ENCODE measurements around the gene PDZD7.
A peak's percentile ranks its signal among the peaks of the same experiment; 100 is the strongest.
"Not testable (repeated sequence)": the region's sequence is repeated elsewhere in the genome, so short reads cannot be mapped to it uniquely, and the experiment has no call there.

PDZD7 gene

DNA sequence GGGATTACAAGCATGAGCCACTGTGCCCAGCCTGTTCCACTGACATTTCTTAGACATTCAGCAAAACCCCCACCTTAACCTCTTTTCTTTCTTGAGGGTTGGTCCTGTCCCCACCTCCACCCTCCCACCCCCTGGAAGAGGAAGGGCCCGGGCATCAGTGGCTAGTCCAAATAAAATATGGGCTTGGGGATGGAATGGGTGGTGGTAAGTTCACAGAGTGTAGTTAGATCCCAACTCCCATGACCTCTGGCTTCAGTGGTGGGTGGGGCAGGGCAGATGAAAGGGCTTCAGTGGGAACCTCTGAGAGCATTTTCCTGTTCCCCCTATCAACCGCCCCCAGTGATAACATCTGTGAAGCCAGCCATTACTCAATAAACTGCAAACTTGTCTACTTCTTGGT, 9.9 kb upstream of the PDZD7 start:
- no peak for DNase-seq (ENCODE audit: low read depth in 2 of 2)

DNA sequence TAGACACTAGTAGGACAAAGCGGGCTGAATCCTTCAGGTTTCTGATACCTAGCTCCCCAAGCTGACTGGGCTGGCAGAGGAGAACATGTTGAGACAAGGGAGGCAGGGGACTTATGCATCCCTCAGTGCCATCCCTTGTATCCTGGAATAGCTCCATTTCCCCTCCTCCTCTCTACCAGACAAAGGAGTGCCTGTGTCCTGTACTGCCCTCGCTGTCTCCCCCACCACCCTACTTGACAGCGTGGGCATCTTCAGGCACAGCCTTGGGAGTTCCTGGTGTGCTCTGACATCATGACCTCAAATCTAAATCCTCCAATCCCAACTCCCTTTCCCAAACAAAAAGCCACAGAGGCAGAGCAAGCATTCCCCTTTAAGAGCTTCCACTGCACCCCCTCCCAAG, 9.1 kb upstream of the PDZD7 start:
- no peak for DNase-seq (ENCODE audit: low read depth in 2 of 2)

DNA sequence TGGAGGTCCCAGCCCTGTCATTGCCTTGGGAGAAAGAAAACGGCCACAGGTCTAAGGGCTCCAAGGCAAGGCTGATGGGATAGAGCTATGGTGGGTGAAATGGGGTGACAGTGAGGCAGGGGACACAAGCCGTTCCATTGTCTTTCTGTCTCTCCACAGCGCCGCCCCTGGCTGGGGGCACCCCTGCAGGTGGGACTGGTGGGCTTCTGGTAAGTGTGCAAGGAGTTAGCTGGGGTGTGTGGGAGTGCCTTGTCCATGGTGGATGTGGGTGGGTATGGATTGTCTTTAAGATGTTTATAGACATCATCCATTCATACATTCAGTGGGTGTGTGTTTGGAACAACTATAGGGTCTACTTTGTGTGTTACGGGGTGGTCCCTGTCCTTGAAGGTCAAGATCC, 7.6 kb upstream of the PDZD7 start:
- no peak for DNase-seq (ENCODE audit: low read depth in 2 of 2)

DNA sequence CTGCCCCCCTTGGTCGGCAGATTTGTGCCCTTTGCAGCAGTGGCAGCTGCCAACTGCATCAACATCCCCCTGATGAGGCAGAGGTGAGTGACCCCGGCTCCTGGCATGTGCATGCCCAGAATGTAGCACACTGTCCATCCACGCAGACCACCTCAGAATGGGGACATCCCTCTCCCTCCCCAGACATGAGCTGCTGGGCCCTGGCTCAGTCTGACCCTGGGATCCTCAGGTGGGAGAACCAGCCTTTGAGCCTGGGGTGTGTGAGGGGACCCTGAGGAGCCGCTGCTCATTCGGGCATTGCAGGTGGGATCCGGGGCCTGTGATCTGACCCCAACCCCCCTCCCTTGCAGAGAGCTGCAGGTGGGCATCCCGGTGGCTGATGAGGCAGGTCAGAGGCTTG, 5.8 kb upstream of the PDZD7 start:
- no peak for DNase-seq (ENCODE audit: low read depth in 2 of 2)

DNA sequence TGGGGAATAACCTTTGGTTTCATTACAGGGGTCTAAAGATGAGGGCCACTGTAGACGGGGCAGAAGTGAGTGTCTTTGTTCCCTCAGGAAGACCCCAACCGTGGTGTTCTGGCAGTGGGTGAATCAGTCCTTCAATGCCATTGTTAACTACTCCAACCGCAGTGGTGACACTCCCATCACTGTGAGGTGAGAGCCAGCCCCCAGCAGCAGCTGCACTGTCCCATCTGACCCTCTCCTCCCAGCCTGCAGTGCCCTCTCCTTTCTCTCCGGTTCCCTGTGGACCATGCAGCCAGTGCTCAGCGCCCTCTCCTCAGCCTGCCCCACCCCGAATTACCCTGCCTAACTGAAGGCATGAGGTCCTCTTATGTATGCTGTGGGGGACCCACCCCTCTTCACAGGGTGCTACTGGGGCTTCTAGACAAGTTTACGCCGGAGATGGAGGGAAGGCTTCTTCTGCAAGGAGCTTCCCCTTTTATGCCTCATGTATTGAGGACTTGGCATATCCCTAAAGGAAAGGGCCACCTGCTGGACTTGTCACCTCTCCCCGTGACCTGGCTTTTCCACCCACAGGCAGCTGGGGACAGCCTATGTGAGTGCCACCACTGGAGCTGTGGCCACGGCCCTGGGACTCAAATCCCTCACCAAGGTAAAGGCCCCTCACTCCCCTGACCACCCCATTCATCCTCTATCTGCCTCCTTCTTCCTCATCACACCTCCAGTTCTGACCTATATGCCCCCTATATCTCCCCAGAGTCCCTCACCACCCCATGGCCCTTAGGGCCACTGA, 5.2 kb upstream of the PDZD7 start:
- no peak for DNase-seq (ENCODE audit: low read depth in 2 of 2)

DNA sequence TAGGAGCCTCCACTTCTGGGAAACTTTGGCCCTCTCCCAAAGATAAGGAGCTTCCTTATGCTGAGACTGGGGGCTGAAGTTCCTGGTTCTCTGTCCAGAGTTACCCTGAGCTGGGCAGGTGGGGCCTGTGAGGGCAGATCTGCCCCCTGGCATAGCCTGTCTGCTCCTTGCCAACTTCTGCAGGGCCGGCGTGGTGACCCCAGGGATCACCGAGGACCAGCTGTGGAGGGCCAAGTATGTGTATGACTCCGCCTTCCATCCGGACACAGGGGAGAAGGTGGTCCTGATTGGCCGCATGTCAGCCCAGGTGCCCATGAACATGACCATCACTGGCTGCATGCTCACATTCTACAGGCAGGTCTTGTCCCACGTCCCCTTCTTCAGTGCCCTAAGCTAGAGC, 4.4 kb upstream of the PDZD7 start:
- no peak for DNase-seq (ENCODE audit: low read depth in 2 of 2)

DNA sequence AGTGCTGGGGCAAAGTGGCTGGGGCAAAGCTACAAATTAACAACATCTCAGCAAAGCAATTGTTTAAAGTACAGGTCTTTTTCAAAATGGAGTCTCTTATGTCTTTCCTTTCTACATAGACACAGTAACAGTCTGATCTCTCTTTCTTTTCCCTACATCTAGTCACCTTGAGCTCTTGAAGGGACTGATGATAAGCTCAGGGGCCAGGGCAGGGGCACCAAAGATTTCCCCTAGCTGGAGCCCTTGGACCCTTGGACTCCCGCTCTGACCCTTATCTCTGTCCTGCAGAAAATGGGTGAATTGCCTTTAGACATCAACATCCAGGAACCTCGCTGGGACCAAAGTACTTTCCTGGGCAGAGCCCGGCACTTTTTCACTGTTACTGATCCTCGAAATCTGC, 3.5 kb upstream of the PDZD7 start:
- DNase-seq (ENCODE audit: low read depth in 2 of 2) = not testable (repeated sequence)

DNA sequence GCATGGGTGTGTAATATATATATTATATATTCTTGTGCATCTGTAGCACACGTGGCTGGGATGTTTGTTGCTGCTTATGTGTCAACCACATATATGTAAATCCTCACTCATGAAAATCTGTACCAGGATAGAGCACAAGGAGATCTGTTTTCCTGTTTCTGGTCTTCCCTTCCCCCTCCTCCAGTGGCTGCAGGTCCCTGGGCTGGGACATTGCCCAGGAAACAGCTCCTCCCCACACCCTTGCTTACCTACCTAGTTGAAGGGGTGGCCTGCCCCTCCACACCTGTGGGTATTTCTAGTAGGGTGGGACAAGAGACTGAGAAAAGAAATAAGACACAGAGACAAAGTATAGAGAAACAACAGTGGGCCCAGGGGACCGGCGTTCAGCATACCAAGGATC, 2.3 kb upstream of the PDZD7 start:
- DNase-seq (ENCODE audit: low read depth in 2 of 2) = no peak

DNA sequence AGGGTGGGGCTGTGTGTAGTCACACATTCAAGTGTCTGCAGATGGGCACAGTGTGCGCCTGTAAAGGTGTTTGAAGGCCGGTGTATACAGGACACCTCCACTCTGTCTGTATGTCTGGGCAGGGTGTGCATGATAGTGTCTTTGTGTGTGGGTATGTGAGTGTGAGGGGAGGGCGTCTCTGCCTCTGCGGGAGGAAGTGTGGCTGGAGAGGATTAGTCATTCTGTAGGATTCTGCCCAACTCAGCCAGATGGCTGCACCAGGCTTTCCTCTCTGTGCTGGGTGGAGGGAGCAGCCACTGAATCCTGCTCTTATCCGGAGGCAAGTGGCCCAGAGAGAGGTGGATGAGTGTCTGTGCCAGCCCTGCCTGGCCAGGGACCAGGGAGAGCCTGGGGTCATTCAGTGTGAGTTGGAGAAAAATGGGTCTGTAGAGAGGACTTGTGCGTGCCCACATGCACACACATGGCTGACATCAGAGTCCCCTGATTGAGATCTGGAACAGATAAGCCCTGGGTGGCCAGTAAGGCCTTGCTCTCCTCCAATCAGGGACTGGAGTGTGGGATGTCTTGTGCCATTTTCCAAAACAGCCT, 1.8 kb upstream of the PDZD7 start:
- DNase-seq (ENCODE audit: low read depth in 2 of 2) = peak; percentile 25 to 35

DNA sequence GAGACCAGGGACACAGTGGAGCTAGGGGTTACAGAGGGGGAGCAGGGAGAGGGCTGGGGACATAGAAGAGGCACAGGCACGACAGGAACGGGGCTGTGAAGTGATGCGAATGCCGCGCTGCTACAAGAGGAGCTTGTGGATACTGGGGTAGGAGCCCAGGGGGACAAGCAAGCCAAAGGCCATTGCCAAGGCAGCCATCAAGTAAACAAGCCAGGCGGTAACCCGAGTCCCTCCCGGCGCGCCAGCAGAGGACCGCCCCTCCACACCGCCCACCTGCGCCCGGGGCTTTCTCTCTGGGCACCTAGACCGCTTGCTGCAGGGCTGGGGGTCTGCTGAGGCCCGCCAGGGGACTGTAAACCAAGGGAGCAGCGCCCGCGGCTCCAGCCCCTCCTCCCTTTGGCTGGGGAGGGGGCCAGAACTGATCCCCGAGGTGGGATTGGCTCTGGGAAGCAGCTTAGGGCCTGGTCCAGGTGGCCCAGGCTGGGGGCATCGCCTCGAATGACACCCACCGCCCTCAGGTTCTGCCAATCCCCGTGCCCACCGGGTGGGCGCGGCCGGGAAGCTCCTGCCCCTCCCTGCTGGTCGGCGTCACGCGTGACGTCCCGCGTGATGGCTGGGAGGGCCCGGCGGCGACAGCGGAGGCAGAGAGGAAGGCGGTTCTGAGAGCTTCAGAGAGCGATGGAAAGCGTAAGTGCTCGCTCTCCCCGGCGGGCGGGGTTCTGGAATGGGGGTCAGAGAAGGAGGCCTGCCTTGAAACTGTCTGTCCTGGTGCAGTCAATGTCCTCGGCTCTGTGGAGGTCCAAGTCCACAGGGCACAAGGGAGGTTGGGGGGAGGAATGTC, 1.1 kb upstream of the PDZD7 start:
- peak; percentile 52 to 67 for DNase-seq (ENCODE audit: low read depth in 2 of 2)

DNA sequence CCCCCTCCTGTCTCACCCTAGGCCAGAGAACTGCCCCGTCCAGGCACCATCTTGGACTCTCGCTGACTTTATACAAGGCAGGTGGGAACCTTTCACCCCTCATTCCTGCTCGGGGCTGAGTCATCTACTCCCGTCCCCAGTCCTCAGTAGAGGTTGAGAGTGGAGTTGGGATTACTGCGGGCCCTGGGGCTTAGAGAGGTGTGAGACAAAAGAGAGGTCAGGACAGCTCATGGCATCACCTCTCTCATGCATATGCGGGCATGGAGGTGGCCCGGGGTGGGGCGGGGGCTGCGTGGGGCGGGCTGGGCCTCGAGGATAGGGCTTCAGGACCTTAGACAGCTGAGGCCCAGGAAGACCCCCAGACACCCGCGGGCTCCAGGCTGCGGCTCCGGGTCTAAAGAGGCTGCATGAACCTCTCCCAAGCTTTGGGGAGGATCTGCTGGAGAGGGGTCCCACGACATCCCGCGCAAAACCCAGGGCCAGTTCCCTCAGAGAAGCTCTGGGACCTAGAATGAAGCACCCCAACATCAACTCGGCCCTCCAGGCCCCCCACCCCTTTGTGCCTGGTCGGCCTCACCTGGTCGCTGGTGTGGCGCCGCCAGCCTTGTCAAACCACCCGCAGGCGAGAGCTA, 317 bp downstream of the PDZD7 start:
- DNase-seq (ENCODE audit: low read depth in 2 of 2) = no peak

DNA sequence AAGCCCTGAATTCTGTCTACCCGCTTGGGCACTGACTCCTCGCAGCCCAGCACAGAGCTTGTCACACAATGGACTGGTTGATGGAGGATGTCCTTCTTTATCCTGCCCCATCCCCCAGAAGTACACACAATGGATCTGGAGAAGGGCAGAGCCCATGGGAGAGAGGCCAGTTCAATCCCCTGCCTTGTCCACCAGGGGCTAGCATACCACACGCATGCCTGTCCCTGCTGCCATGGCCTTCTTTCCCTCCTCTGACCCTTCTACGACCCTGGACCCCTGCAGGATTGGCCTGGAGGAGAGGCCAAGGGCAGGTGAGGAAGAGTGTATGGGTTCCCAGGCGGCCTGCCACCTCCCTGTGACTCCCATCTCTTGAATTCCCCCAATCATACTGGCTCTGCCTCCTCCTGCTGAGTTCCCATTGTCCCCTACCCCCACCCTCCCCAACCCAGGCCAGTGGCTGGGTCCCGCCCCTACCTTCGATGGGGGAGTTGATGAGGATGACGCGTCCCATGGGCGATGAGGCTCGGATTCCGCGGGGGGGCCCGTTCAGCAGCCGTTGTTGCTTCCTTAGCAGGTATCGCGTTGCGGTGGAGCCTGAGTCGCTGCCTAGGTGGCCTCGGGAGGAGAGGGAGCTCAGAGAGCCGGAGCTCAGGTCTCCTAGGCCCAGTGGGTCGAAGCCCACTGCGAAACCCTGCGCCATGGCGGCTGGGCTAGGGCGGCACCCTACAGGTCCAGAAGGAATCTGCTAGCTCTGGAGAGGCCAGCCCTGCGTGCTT, 1.2 kb downstream of the PDZD7 start:
- DNase-seq (ENCODE audit: low read depth in 2 of 2) = no peak

DNA sequence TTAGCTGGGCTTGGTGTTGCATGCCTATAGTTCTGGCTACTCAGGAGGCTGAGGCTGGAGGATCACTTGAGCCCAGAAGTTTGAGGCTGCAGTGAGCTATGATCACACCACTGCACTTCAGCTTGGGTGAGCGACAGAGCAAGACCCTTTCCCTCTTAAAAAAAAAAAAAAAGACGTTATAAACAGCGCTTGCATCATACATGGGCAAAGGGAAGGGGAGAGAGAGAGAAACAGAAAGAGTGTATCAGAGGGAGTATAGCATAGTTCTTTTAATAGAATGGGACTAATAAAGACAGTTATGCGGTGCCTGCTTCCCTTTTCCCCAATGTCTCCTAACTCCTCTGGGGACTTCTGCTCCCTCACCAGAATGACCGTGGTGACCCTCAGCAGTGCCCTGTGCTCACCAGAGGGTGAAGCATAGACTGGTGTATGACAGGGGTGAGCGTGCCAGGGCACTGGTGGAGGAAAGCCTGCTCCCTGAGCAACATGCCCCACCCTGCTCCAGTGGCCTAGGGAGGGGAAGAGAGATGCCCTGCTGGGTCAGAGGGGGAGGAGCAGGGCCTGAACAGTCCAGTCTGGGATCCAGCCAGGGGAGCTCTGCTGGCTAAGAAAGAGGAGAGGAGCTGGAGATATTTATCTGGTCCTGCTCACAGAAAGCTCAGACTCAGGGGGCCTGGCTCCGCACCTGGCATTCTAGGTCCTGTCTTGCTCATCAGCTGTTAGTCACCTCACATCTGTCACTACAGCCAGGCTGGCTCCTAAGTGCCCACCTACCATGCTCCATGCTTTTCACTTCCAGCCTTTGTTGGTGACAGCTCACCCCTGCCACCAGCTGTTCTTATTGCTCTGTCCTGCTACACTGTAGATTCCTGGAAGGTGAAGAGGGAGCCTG, 2.2 kb downstream of the PDZD7 start:
- no peak for DNase-seq (ENCODE audit: low read depth in 2 of 2)

DNA sequence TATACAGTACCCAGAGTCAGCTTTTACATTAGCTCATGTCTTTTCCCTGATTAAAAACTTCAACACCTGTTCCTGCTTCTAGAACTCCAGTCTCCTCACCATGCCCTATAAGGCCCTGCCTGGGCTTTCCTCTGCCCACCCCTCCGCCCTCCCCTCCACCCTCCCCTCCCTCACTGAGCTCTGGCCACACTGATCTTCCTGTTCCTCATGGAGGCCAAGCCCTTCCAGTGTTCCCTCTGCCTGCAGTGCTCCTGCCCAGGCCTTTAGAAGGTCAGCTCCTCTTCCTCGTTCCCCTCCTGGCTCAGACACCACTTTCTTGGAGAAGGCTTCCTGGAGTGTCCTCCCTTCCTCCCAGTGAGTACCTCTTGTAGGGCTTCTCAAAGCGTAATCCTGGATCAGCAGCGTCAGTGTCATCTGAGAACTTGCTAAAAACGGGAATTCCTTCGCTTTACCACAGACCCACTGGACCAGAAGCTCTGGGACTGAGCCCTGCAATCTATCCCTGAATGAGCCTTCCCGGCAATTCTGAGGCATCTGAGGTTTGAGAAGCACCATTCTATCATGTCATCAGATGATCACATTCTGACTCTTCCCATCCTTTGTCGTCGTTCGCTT, 3.7 kb downstream of the PDZD7 start:
- DNase-seq (ENCODE audit: low read depth in 2 of 2) = no peak

DNA sequence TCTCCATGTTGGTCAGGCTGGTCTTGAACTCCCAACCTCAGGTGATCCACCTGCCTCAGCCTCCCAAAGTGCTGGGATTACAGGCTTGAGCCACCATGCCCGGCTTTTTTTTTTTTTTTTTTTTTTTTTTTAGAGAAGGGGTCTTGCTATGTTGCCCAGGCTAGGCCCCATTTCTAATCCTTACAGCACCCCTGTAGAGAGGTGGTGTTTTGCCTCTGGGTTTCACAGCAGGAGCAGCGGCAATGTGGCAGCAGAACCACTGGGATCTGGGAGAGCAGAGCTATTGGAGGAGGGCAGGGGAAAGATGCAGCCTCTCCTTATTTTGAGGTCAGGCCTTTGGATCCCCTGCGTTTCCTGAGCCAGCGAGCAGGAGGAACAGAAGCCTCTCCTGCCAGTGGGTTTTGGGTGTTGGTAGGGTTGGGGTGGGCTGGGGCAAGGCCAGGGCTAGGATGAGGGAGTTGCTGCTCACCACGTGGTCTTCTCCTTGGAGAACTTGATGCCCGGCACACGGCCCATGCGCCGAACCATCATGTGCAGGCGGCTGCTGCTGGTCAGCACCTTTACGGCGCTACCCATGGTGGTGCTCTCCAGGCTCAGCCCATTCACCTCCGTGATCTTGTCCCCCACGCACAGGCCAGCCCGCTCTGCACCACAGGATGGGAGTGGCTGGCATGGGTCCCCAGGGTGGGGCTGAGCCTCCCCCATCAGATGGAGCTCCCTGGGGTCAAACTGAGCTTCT, 7.8 kb downstream of the PDZD7 start:
- no peak for DNase-seq (ENCODE audit: low read depth in 2 of 2)

DNA sequence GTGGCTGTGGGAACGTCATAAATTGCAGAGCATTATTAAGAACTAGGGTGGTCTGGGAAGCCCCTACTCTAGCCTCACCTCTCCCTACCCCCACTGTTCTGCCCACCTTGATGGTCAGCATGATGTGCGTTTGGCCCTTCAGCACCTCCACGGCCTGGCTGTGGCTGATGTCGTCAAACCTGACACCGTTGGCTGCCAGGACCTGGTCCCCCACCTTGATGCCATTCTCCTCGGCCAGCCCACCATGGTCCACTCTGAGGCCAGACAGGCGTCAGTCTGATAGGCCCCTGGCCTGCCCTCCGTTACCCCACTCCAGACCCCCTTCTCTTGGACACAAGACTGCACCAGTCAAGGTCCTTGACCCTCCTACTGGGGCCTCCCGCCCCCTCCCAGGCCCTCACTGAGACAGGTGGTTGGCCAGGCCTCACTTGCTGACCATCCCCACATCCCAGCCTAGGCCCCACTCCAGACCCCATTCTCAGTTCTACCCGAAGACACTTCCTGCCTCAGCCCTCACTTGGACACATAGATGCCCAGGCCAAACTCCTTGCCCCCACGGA, 9.2 kb downstream of the PDZD7 start:
- DNase-seq (ENCODE audit: low read depth in 2 of 2) = no peak

DNA sequence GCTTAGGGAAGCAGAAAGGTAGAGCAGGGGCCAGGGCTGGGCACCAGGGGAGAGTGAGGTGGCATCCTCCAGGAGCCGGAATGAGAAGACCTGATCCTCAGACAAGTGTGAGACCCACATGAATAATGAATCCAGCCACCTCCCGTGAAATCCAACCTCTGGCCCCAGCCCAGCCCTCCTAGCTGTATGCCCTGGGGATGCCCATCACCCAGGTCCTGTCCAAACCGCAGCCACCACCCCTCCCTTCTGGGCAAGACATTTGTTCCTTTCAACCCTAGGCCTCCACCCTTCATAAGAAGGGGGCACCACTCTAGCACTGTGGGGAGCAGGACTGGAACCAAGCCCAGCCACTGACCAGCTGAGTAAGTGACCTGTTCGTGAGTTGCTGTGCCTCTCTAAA, 9.7 kb downstream of the PDZD7 start:
- no peak for DNase-seq (ENCODE audit: low read depth in 2 of 2)

DNA sequence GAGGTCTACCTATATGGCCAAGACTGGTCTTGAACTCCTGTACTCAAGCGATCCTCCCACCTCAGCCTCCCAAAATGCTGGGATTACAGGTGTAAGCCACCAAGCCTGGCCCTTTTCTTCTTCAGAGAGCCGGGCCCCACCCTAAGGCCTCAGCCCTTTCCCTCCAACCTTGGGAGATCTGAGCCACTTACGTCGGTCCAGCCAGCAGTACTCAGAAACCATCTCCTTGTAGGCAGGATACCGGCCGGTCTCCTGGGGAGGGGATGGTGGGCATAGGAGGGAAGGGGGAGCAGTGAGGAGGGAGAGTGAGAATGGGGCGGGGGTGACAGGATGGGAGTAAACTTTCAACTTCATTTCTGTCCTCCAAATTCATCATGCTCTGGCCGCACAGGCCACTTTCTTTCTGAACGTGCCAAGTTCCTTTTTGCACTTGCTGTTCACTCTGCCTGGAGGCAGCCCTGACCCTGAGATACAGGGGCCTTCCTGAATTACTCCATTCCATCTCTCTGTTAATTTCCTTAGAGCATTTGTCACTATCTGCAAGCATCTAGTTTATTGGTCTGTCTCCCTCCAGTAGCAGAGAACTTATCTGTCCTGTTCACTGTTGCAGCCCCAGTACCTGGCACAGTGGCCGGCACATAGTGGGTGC, 10.4 kb downstream of the PDZD7 start:
- DNase-seq (ENCODE audit: low read depth in 2 of 2) = no peak

DNA sequence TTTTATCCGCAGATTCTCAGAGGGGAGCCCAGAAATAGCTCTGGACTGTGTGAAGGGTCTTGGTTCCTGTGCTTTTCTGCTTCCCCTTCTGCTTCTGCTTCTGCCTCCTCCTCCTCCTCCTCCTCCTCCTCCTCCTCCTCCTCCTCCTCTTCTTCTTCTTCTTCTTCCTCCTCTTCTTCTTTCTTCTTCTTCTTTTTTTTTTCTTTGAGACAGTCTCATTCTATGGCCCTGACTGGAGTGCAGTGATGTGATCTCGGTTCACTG, 11.6 kb downstream of the PDZD7 start:
- no peak for DNase-seq (ENCODE audit: low read depth in 2 of 2)
